GM21390 (cell line): ENCODE results near the gene CLGN.
"Not testable (repeated sequence)": the region's sequence is repeated elsewhere in the genome, so short reads cannot be mapped to it uniquely, and the experiment has no call there.

Source experiments
- ATAC-seq: cut with Tn5 transposase; IDR thresholded peaks from one replicate; pipeline ENCODE4 v1.9.1; 2021; ENCODE audit not compliant: unreplicated experiment

CLGN gene

GRCh38 chr4:140427106-140427918, at the start of gene CLGN:
Gene CLGN (minus strand): TSS chr4:140427648. CDS start chr4:140413078, 14,570 bp downstream.
- peak; percentile 86 for ATAC-seq

- ATAC-seq: no peak
Observed at GRCh38 chr4:140472156-140472555, 44.7 kb upstream of the CLGN start.

DNA sequence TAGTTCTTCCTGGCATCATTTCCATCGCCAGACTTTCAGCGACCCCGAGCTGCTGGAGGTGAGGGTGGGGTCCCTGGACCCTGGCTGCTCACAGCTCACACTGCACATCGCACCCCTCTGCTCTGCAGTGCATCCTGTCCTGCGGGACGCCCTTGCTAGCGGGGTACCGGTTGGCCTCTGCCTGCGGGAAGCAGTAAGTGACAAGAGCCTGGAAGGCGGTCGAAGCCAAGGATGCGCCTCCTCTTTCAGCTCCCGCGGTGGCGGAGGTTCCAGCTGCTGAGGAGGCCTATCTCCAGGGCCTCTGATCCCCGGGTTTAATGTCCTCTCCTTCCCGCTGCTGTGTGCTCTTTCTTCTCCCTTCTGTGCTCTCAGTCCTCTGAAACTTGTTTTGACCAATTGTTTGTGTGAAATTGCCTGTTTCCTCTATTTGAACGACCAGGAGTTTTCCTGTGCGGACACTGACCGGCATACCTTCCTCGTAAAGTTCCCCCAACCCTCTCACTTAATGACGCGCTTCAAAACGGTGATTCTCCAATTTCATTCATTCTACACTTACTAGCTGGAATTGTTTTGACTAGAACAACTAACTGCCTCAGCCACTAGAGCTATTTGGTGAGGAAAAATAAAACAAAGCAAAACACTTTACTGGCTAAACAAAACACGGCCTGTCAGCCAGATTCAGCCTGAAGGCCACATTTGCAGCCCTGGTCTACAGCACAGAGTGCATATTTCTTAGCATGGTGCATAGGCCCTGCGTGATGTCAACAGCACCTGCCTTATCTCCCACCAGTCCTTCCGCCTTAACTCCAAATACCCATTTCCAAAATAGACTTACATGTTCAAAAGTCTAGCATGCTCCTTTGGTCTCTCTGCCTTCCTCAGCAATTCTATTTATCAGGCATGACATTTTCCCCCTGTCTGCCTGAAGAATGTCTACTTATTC, 42.6 kb upstream of the CLGN start:
- ATAC-seq: no peak

DNA sequence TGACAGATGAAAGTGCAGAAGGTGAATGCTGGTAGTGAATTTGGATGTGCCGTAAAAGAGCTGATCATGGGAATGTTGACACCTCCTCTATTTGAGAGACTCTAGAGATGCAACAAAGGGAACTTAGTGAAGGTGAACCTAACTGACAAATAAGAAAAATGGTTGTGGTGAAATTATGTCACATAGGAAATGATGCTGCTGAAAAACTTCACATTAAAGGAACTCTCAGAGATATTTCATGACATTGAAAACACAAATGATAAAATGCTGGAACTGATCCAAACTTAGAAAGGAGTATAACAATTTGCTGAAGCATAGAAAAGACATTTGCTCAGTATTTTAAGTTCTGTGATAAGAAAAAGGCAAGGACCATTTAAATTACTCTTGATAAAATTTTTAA, 38.7 kb upstream of the CLGN start:
- ATAC-seq: no peak

GRCh38 chr4:140463614-140464013, 36.2 kb upstream of the CLGN start:
- ATAC-seq: no peak

GRCh38 chr4:140463182-140463581, 35.7 kb upstream of the CLGN start:
- ATAC-seq: no peak

GRCh38 chr4:140450352-140450751, 22.9 kb upstream of the CLGN start:
- ATAC-seq: no peak

GRCh38 chr4:140448830-140449229, 21.4 kb upstream of the CLGN start:
- no peak for ATAC-seq

DNA sequence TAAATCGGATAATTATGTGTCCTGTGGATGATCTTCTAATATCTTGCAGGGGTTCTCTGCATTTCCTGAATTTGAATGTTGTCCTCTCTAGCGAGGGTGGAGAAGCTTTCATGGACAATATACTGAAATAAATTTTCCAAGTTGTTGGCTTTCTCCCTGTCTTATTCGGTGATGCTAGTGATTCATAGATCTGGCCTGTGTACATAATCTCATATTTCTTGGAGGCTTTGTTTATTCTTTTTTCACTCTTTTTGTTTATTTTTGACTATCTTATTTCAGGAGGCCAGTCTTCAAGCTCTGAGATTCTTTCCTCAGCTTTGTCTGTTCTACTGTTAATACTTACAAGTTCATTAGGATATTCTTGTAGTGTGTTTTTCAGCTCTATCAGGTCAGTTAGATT, 20.7 kb upstream of the CLGN start:
- ATAC-seq: no peak

DNA sequence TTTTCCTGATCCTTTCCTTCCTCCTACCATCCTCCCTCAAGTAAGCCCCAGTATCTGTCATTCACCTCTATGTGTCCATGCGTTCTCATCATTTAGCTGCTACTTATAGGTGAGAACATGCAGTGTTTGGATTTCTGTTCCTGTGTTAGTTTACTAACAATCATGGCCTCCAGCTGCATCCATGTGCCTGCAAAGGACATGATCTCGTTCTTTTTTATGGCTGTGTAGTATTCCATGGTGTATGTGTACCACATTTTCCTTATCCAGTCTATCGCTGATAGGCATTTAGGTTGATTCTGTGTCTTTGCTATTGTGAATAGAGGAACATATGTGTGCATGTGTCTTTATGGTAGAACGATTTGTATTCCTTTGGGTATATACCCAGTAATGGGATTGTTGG, 16.9 kb upstream of the CLGN start:
- not testable (repeated sequence) for ATAC-seq

- ATAC-seq: no peak
Observed at GRCh38 chr4:140439644-140440142, 12.2 kb upstream of the CLGN start.

GRCh38 chr4:140427919-140428471, 547 bp upstream of the CLGN start:
- ATAC-seq: no peak

GRCh38 chr4:140426610-140427105, 790 bp downstream of the CLGN start:
- peak; percentile 27 for ATAC-seq

DNA sequence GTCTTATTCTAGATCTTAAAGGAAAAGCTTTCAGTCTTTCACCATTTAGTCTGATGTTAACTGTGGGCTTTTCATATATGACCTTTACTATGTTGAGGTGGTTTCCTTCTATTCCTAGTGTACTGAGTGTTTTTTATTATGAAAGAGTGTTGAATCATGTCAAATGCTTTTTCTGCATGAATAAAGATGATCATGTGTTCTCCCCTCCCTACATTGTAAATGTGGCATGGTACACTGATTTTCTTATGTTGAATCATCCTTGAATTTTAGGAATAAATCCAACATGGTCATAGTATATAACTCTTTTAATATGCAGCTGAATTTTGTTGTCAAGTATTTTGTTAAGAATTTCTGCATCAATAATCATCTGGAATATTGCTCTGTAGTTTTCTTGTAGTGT, 4.3 kb downstream of the CLGN start:
- ATAC-seq: no peak

DNA sequence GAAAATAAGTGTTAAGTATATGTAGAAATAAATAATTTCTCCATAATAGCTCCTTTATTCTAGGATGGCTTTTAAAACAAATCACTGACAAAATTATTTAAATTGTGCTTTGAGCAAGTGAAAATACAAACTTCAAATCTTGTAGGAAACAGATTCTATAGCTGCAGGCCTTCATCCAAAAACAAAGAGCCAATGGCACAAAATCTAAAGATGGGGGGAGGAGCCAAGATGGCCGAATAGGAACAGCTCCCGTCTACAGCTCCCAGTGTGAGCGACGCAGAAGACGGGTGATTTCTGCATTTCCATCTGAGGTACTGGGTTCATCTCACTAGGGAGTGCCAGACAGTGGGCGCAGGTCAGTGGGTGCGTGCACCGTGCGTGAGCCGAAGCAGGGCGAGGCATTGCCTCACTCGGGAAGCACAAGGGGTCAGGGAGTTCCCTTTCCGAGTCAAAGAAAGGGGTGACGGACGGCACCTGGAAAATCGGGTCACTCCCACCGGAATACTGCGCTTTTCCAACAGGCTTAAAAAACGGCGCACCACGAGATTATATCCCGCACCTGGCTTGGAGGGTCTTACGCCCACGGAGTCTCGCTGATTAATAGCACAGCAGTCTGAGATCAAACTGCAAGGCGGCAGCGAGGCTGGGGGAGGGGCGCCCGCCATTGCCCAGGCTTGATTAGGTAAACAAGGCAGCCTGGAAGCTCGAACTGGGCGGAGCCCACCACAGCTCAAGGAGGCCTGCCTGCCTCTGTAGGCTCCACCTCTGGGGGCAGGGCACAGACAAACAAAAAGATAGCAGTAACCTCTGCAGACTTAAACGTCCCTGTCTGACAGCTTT, 14.1 kb downstream of the CLGN start:
- ATAC-seq: not testable (repeated sequence)

DNA sequence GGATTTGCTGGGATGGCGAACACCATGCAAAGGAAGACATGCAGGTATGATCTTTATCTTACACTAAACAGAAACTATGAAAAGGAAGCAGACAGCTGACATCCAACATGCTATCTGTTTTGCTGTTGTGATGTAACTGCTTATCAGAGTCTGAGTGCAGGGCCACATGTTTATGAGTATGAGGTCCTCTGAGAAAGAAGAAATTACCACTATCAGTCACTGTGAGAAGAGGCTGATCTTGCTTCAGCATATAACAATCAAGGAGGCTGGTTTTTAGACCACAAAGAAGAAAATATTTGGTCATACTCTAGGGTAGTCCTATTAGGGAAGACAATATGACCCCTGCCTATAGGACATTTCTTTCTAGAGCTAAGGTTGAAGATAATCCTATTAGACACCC, 18.5 kb downstream of the CLGN start:
- ATAC-seq: no peak

GRCh38 chr4:140406292-140406691, 21.2 kb downstream of the CLGN start:
- no peak for ATAC-seq

DNA sequence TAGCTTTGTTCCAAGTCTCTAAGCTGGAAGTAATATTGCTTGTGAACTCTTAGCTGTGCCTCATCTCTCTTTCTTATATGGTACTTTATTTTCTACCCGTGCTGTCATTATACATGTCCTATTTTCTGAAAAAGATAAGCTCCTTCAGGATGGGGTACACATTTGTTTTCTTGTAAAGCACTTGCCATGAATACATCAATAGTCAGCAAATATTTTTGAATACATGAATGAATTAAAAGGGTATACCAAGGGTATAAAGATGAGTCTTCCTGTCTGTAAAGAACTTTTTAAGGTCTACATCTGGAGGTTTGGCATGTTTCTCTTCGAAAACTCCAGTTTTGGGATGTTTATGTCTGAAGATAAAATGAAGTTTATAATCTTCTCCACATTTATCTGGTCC, 27.3 kb downstream of the CLGN start:
- no peak for ATAC-seq

DNA sequence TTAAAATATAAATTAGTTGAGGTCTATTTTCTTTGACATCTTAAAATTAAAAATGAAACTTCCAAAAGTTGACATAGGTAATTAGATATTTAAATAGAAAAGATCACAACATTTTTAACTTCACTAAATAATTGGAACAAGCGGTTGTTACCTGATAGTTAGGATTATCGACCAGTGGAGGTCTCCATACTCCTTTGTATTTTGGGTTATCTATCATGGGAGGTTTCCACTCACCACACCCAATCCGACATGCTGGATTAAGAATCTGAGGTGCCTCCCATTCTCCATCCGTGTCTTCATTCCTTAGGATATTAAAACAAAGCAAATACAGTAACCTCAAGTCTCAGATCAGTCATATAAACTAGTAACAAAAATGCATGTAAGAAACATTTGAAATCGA, 31.8 kb downstream of the CLGN start:
- no peak for ATAC-seq

GRCh38 chr4:140388015-140388414, 39.4 kb downstream of the CLGN start:
- no peak for ATAC-seq
